ENCODE results near the gene PRDM8.

- TF ChIP-seq CTCF (IDR thresholded peaks at IDR 0.05; ENCODE audit: poor library complexity) (no peak), EZH2 (IDR thresholded peaks at IDR 0.05; ENCODE audit: borderline replicate concordance) (no peak), EZH2phosphoT487 (IDR thresholded peaks at IDR 0.05; ENCODE audit: low read depth, severe bottlenecking, unreplicated experiment) (no peak)
Measured at GRCh38 chr4:80204433-80205011, 7.2 kb downstream of the PRDM8 start.

Data from hepatocyte (in vitro differentiated cells).